HepG2 (cell line): ENCODE results near the gene SERPINA3.

Experiments
- EP300 ChIP-seq, 3 experiments: sonication (generic) in 1 of 3; formaldehyde crosslinking in 1 of 3; IDR thresholded peaks; 2 replicates each; pipeline versions ENCODE4 v1.5.1 to v1.6.1; 2011 to 2020; ENCODE audit warnings: low read depth in 2 of 3, low read length in 2 of 3, borderline replicate concordance in 1 of 3, improper control_type of control experiment in 1 of 3, mild to moderate bottlenecking in 1 of 3, missing genetic modification reagents in 1 of 3, moderate library complexity in 1 of 3
- SMARCE1 ChIP-seq: fragments of 450-650 bp; IDR thresholded peaks from 2 replicates; pipeline ENCODE4 v1.6.1; 2017; ENCODE audit warnings: borderline replicate concordance
- TCF12 ChIP-seq, 2 experiments: fragments of 450-650 bp in 1 of 2; sonication (generic) in 1 of 2; formaldehyde crosslinking in 1 of 2; IDR thresholded peaks; 2 replicates each; pipeline versions ENCODE4 v1.6.1 to v1.8.0; 2017 to 2022; ENCODE audit warnings: antibody characterized with exemption in 1 of 2, mild to moderate bottlenecking in 1 of 2, missing genetic modification reagents in 1 of 2, moderate library complexity in 1 of 2
- TOE1 ChIP-seq: sonication (generic); formaldehyde crosslinking; IDR thresholded peaks from 2 replicates; pipeline ENCODE4 v1.4.0; 2020; ENCODE audit warnings: mild to moderate bottlenecking, missing genetic modification reagents
- ZNF230 ChIP-seq: sonication (generic); formaldehyde crosslinking; IDR thresholded peaks from 2 replicates; pipeline ENCODE4 v1.4.0; 2020; ENCODE audit warnings: mild to moderate bottlenecking, missing genetic modification reagents
- TF ChIP-seq, protein P1 (sequence below): IDR thresholded peaks from 2 replicates; pipeline ENCODE4 v1.6.1; 2012; ENCODE audit warnings: inconsistent platforms
- TF ChIP-seq, protein P2 (sequence below): sonication (generic); formaldehyde crosslinking; IDR thresholded peaks from 2 replicates; pipeline ENCODE4 v1.5.0; 2020; ENCODE audit warnings: mild to moderate bottlenecking, missing genetic modification reagents, moderate library complexity
- TF ChIP-seq, protein P3 (sequence below): sonication (generic); formaldehyde crosslinking; IDR thresholded peaks from 2 replicates; pipeline ENCODE4 v1.5.0; 2020; ENCODE audit warnings: missing genetic modification reagents
- TF ChIP-seq, protein P4 (sequence below), 2 experiments: IDR thresholded peaks; 2 replicates each; pipeline ENCODE4 v1.6.1; 2011 to 2012; ENCODE audit warnings: low read length in 2 of 2, borderline replicate concordance in 1 of 2, low read depth in 1 of 2, mild to moderate bottlenecking in 1 of 2, moderate library complexity in 1 of 2
- TF ChIP-seq, protein P5 (sequence below): conservative IDR thresholded peaks from 2 replicates; pipeline ENCODE4 v1.6.1; 2018; ENCODE audit warnings: missing genetic modification reagents

DNA sequence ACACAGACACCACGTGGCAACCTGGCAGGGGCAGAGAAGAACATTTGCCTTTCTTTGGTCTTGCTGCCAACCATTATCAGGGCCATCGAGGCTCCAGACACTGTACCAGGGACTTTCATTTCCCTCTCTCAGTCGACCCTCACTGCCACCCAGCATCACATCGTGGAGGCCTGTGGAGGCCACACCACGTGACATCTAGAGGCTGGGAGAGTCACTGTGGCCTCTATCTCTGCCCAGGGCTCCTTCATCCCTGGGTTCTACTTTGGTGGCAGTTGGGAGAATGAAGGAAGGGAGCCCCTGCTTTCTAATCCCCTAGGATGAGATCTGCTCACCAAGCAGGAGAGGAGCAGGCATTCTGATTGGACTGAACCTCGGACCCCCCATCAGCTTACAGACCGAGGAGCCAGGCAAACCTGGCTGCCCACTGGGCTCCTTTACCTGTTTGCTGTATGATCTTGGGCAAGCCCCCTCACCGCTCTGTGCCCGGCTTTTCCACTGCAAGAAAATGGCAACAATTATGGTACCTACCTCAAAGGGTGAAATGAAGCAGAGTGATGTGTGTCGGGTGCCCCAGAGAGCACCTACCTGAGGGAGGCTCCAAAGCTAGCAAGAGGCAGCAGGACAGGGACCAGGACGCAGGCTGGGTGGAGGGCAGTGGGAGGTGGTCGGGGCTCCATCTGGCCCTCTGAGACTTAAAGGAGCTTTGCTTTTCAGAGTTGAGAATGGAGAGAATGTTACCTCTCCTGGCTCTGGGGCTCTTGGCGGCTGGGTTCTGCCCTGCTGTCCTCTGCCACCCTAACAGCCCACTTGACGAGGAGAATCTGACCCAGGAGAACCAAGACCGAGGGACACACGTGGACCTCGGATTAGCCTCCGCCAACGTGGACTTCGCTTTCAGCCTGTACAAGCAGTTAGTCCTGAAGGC, 1.8 kb downstream of the SERPINA3 start:
- TF ChIP-seq, protein P1, sequence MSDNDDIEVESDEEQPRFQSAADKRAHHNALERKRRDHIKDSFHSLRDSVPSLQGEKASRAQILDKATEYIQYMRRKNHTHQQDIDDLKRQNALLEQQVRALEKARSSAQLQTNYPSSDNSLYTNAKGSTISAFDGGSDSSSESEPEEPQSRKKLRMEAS = 0 out of 2 replicates have a peak, but pooled peaks have one; percentile 6
- TF ChIP-seq, protein P2, sequence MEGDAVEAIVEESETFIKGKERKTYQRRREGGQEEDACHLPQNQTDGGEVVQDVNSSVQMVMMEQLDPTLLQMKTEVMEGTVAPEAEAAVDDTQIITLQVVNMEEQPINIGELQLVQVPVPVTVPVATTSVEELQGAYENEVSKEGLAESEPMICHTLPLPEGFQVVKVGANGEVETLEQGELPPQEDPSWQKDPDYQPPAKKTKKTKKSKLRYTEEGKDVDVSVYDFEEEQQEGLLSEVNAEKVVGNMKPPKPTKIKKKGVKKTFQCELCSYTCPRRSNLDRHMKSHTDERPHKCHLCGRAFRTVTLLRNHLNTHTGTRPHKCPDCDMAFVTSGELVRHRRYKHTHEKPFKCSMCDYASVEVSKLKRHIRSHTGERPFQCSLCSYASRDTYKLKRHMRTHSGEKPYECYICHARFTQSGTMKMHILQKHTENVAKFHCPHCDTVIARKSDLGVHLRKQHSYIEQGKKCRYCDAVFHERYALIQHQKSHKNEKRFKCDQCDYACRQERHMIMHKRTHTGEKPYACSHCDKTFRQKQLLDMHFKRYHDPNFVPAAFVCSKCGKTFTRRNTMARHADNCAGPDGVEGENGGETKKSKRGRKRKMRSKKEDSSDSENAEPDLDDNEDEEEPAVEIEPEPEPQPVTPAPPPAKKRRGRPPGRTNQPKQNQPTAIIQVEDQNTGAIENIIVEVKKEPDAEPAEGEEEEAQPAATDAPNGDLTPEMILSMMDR (CRISPR knock-in tag) = no peak
- TF ChIP-seq SMARCE1 (no peak), ZNF230 (CRISPR knock-in tag) (no peak), TCF12 (IDR thresholded peaks at IDR 0.05) (no peak), TCF12 (CRISPR knock-in tag; IDR thresholded peaks at IDR 0.05) (no peak), EP300 (IDR thresholded peaks at IDR 0.05; ENCODE audit: low read depth in 2 of 2, low read length in 2 of 2) (no peak), EP300 (CRISPR knock-in tag; IDR thresholded peaks at IDR 0.05; ENCODE audit: borderline replicate concordance) (no peak), TOE1 (CRISPR knock-in tag) (no peak)
- TF ChIP-seq, protein P3, sequence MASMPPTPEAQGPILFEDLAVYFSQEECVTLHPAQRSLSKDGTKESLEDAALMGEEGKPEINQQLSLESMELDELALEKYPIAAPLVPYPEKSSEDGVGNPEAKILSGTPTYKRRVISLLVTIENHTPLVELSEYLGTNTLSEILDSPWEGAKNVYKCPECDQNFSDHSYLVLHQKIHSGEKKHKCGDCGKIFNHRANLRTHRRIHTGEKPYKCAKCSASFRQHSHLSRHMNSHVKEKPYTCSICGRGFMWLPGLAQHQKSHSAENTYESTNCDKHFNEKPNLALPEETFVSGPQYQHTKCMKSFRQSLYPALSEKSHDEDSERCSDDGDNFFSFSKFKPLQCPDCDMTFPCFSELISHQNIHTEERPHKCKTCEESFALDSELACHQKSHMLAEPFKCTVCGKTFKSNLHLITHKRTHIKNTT = no peak
- TF ChIP-seq, protein P4, sequence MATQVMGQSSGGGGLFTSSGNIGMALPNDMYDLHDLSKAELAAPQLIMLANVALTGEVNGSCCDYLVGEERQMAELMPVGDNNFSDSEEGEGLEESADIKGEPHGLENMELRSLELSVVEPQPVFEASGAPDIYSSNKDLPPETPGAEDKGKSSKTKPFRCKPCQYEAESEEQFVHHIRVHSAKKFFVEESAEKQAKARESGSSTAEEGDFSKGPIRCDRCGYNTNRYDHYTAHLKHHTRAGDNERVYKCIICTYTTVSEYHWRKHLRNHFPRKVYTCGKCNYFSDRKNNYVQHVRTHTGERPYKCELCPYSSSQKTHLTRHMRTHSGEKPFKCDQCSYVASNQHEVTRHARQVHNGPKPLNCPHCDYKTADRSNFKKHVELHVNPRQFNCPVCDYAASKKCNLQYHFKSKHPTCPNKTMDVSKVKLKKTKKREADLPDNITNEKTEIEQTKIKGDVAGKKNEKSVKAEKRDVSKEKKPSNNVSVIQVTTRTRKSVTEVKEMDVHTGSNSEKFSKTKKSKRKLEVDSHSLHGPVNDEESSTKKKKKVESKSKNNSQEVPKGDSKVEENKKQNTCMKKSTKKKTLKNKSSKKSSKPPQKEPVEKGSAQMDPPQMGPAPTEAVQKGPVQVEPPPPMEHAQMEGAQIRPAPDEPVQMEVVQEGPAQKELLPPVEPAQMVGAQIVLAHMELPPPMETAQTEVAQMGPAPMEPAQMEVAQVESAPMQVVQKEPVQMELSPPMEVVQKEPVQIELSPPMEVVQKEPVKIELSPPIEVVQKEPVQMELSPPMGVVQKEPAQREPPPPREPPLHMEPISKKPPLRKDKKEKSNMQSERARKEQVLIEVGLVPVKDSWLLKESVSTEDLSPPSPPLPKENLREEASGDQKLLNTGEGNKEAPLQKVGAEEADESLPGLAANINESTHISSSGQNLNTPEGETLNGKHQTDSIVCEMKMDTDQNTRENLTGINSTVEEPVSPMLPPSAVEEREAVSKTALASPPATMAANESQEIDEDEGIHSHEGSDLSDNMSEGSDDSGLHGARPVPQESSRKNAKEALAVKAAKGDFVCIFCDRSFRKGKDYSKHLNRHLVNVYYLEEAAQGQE (IDR thresholded peaks at IDR 0.05; ENCODE audit: borderline replicate concordance in 1 of 2, low read depth in 1 of 2, low read length in 2 of 2) = no peak
- TF ChIP-seq, protein P5, sequence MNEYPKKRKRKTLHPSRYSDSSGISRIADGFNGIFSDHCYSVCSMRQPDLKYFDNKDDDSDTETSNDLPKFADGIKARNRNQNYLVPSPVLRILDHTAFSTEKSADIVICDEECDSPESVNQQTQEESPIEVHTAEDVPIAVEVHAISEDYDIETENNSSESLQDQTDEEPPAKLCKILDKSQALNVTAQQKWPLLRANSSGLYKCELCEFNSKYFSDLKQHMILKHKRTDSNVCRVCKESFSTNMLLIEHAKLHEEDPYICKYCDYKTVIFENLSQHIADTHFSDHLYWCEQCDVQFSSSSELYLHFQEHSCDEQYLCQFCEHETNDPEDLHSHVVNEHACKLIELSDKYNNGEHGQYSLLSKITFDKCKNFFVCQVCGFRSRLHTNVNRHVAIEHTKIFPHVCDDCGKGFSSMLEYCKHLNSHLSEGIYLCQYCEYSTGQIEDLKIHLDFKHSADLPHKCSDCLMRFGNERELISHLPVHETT (CRISPR knock-in tag) = no peak
